K562 (cell line): ENCODE data around the gene ZKSCAN1. TPM values are rescaled to one million over a fixed set of nuclear protein-coding genes. Genes with fewer than 3 reads are reported as not detected.

Experiments
- ATAC-seq: fragments of 200-7000 bp; cut with Tn5 transposase; 3 replicates; pipeline ENCODE4 v1.9.1; 2020; ENCODE audit warnings: moderate library complexity
- BruUV-seq: library from RNA; stranded (reverse); fragments of 400-500 nt; replicated peaks from 2 replicates; lab custom pipeline; 2021; lab: Mats Ljungman, UMichigan
- CTCF ChIA-PET: fragments of 300-600 bp; formaldehyde crosslinking; extraction: SDS; loops from one replicate; lab custom pipeline; 2021; ENCODE audit warnings: low intra/inter-chr PET ratio; lab: Yijun Ruan, JAX
- POLR2A ChIA-PET: fragments of 300-600, 350-650 bp; sonication (Branson Sonifier 250); formaldehyde crosslinking; extraction: SDS; loops from one replicate; lab custom pipeline; 2021; ENCODE audit warnings: antibody characterized with exemption, inconsistent platforms; lab: Yijun Ruan, JAX
- DNase-seq, 4 experiments: peaks; one replicate each; pipeline versions ENCODE4 v3.0.0 to v3.0.0-alpha.2; 2011 to 2018; ENCODE audit warnings: low spot score in 3 of 4, mixed read lengths in 3 of 4; ENCODE audit errors: extremely low read depth in 1 of 4
- FAIRE-seq: peaks from 2 replicates; lab custom pipeline; 2011; peaks lifted over from hg19 to GRCh38; lab: Jason Lieb, UNC
- H2AFZ ChIP-seq: 2 replicates; pipeline ENCODE4 v1.6.0; 2011; ENCODE audit warnings: low read depth, low read length, control low read depth, inconsistent platforms
- H3K27ac ChIP-seq: fragments of 200-600 bp; 3 replicates; pipeline ENCODE4 v1.8.0; 2011; ENCODE audit warnings: low read depth, mild to moderate bottlenecking, control low read depth, inconsistent platforms, low read length, moderate library complexity, mixed read lengths; ENCODE audit errors: extremely low read depth
- H3K27me3 ChIP-seq, 2 experiments: fragments of 300-600 bp in 1 of 2; 2 replicates in 1 of 2; 3 replicates in 1 of 2; pipeline versions ENCODE4 v1.6.0 to v1.8.0; 2011; ENCODE audit warnings: inconsistent platforms in 2 of 2, low read length in 2 of 2, mild to moderate bottlenecking in 1 of 2, mixed read lengths in 1 of 2, moderate library complexity in 1 of 2; ENCODE audit not compliant: control insufficient read depth in 2 of 2, insufficient read depth in 2 of 2
- H3K36me3 ChIP-seq: fragments of 300-600 bp; 3 replicates; pipeline ENCODE4 v1.8.0; 2011; ENCODE audit warnings: mild to moderate bottlenecking, low read length, inconsistent platforms; ENCODE audit not compliant: control insufficient read depth, insufficient read depth
- H3K4me1 ChIP-seq, 2 experiments: fragments of 200-600 bp in 1 of 2; replicated peaks in 1 of 2; 2 replicates in 1 of 2; 3 replicates in 1 of 2; pipeline versions ENCODE4 v1.5.1 to v1.8.0; 2011; ENCODE audit warnings: inconsistent platforms in 2 of 2, low read length in 2 of 2, mild to moderate bottlenecking in 1 of 2, mixed read lengths in 1 of 2, moderate library complexity in 1 of 2; ENCODE audit not compliant: control insufficient read depth in 2 of 2, insufficient read depth in 2 of 2
- H3K4me2 ChIP-seq: 2 replicates; pipeline ENCODE4 v1.6.1; 2011; ENCODE audit warnings: low read length, control low read depth, inconsistent platforms, mixed read lengths; ENCODE audit not compliant: insufficient read depth
- H3K4me3 ChIP-seq: fragments of 200-600 bp; sonication (generic), shearing (Covaris generic); 2 replicates; pipeline ENCODE4 v1.5.1; 2016; ENCODE audit warnings: control low read depth, inconsistent platforms
- H3K79me2 ChIP-seq: fragments of 200-600 bp; 3 replicates; pipeline ENCODE4 v1.8.0; 2011; ENCODE audit warnings: low read length, inconsistent platforms; ENCODE audit not compliant: control insufficient read depth, insufficient read depth
- H3K9ac ChIP-seq, 2 experiments: 2 replicates each; pipeline versions ENCODE4 v1.6.0 to v1.6.1; 2011; ENCODE audit warnings: low read depth in 2 of 2, low read length in 2 of 2, control low read depth in 1 of 2, inconsistent platforms in 1 of 2, mild to moderate bottlenecking in 1 of 2, mixed read lengths in 1 of 2; ENCODE audit not compliant: insufficient read depth in 1 of 2
- H3K9me1 ChIP-seq: one replicate; pipeline ENCODE4 v1.6.0; 2011; ENCODE audit warnings: inconsistent platforms, mild to moderate bottlenecking, low read length, moderate library complexity; ENCODE audit not compliant: control insufficient read depth, insufficient read depth
- H3K9me3 ChIP-seq: replicated peaks from 2 replicates; pipeline ENCODE4 v1.5.1; 2011; ENCODE audit warnings: low read depth, low read length, inconsistent platforms; ENCODE audit not compliant: control insufficient read depth, insufficient read depth
- H4K20me1 ChIP-seq: replicated peaks from 2 replicates; pipeline ENCODE4 v1.6.1; 2011; ENCODE audit warnings: low read length, inconsistent platforms, mixed read lengths; ENCODE audit not compliant: control insufficient read depth, insufficient read depth
- ATF7 ChIP-seq: fragments of 450-650 bp; IDR thresholded peaks from 2 replicates; pipeline ENCODE4 v1.7.1; 2014; ENCODE audit warnings: mild to moderate bottlenecking, moderate library complexity
- BRF1 ChIP-seq: IDR thresholded peaks from 3 replicates; pipeline ENCODE4 v1.6.1; 2011; ENCODE audit warnings: borderline replicate concordance, mild to moderate bottlenecking; ENCODE audit not compliant: insufficient read length; ENCODE audit errors: extremely low read depth
- DDX20 ChIP-seq: fragments of 450-650 bp; IDR thresholded peaks from 2 replicates; pipeline ENCODE4 v1.6.1; 2016; ENCODE audit warnings: missing genetic modification characterization, low read depth, mild to moderate bottlenecking, missing compliant biosample characterization, moderate library complexity
- NBN ChIP-seq: fragments of 450-650 bp; IDR thresholded peaks from 2 replicates; pipeline ENCODE4 v1.6.1; 2016; ENCODE audit warnings: low read depth, mild to moderate bottlenecking
- POLR2A ChIP-seq: fragments of 450-650 bp; conservative IDR thresholded peaks from 2 replicates; pipeline ENCODE4 v1.6.1; 2016
- POLR2B ChIP-seq: fragments of 450-650 bp; IDR thresholded peaks from 2 replicates; pipeline ENCODE4 v1.6.1; 2018; ENCODE audit warnings: low read depth; ENCODE audit not compliant: partially characterized antibody
- SUPT5H ChIP-seq: fragments of 450-650 bp; IDR thresholded peaks from 2 replicates; pipeline ENCODE4 v1.6.1; 2016
- ZNF77 ChIP-seq: fragments of 250-450 bp; sonication (Bioruptor Pico); IDR thresholded peaks from 2 replicates; pipeline ENCODE4 v1.5.0; 2020
- WGBS: fragments of 100-300 bp; shearing (Covaris generic); methylation state at CpG from one replicate; pipeline ENCODE4 v1.1.6; 2016; ENCODE audit warnings: low coverage, mixed read lengths; ENCODE audit not compliant: insufficient coverage; ENCODE audit errors: missing lambda C conversion rate; 5-methylcytosine and 5-hydroxymethylcytosine counted together
- in situ Hi-C: fragments of 300-500 bp; cut with MboI; formaldehyde crosslinking; loops from 4 replicates; pipeline ENCODE4 v1.15.0; 2018; ENCODE audit warnings: inconsistent platforms, mixed read lengths
- intact Hi-C: fragments of 100-400 bp; cut with micrococcal nuclease; formaldehyde crosslinking; loops from 2 replicates; pipeline ENCODE4 v1.14.2; 2022
- polyA plus RNA-seq, 8 experiments: library from polyadenylated mRNA; depleted of rRNA in 4 of 8; stranded (reverse) in 5 of 8; unstranded in 3 of 8; fragments of >200 nt; fragmentation: Nextera tagmentation in 2 of 8; fragmentation: Illumina TruSeq in 1 of 8; extraction: Ambion mirVana in 2 of 8; extraction: Trizol in 1 of 8; gene quantifications; 2 replicates each; pipeline versions ENCODE4 v1.2.1 to v1.2.3, GENCODE V29; 2011 to 2014; ENCODE audit warnings: inconsistent platforms in 1 of 8, missing spikeins in 1 of 8
- total RNA-seq, 7 experiments: library from RNA; depleted of rRNA in 6 of 7; stranded (reverse); fragments of >200 nt in 6 of 7; fragmentation: Illumina TruSeq in 2 of 7; extraction: Trizol in 2 of 7; gene quantifications; 2 replicates each; pipeline versions ENCODE4 v1.2.1 to v1.2.3, GENCODE V29; 2011 to 2021; ENCODE audit warnings: low replicate concordance in 1 of 7
- TF ChIP-seq, protein P1 (sequence below): fragments of 250-450 bp; sonication (Bioruptor Pico); IDR thresholded peaks from 2 replicates; pipeline ENCODE4 v1.8.0; 2022; ENCODE audit warnings: inconsistent platforms
- TF ChIP-seq, protein P2 (sequence below): sonication (generic); formaldehyde crosslinking; IDR thresholded peaks from 2 replicates; pipeline ENCODE4 v1.8.0; 2022; ENCODE audit warnings: missing genetic modification reagents, mild to moderate bottlenecking, moderate library complexity, borderline replicate concordance
- TF ChIP-seq, protein P3 (sequence below): sonication (generic); formaldehyde crosslinking; IDR thresholded peaks from 2 replicates; pipeline ENCODE4 v1.5.0; 2020; ENCODE audit warnings: missing genetic modification reagents
- TF ChIP-seq, protein P4 (sequence below): fragments of 450-650 bp; IDR thresholded peaks from 2 replicates; pipeline ENCODE4 v1.6.1; 2016; ENCODE audit warnings: low read depth, mild to moderate bottlenecking, moderate library complexity

ZKSCAN1 gene
- total and polyA plus RNA-seq, 9 of the 15 experiments (the other 6 are each of a cell fraction or from before 2014, with no cell fraction given): 5.3 to 43.0 (median 23.2) TPM

DNA sequence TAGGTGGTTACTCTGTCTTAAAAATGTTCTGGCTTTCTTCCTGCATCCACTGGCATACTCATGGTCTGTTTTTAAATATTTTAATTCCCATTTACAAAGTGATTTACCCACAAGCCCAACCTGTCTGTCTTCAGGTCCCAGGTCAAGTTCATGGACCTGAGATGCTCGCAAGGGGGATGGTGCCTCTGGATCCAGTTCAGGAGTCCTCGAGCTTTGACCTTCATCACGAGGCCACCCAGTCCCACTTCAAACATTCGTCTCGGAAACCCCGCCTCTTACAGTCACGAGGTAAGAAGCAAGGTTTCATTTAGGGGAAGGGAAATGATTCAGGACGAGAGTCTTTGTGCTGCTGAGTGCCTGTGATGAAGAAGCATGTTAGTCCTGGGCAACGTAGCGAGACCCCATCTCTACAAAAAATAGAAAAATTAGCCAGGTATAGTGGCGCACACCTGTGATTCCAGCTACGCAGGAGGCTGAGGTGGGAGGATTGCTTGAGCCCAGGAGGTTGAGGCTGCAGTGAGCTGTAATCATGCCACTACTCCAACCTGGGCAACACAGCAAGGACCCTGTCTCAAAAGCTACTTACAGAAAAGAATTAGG, 8.7 kb downstream of the ZKSCAN1 start:
- no peak overlapping the region for H2AFZ ChIP-seq
- H3K36me3 ChIP-seq: peaks cover 65% of the 10 kb centered on the region
- WGBS: 93% methylated on average over 12 of the region's 12 CpGs
- no peak overlapping the region for H3K9ac ChIP-seq
- H3K27ac ChIP-seq: no peak overlapping the region
- H3K79me2 ChIP-seq: peaks cover 30% of the 10 kb centered on the region
- FAIRE-seq: no peak
- H3K4me3 ChIP-seq: no peak overlapping the region
- H3K9me1 ChIP-seq: no peaks in the 10 kb centered on the region
- CTCF ChIA-PET: interaction anchor here (0.6 kb wide), 1 partner anchor 21 kb away, joined by 8 read pairs; no protein-coding TSS in a partner anchor
- H3K4me1 ChIP-seq: no peaks in the 10 kb centered on the region
- ATAC-seq: no peak
- POLR2A ChIA-PET: interaction anchor here (0.7 to 1.7 kb wide), 2 partner anchors 8 to 106 kb away, joined by 3 to 9 read pairs; partner anchors contain the start of gene ZKSCAN1
- H3K9me3 ChIP-seq: no peaks in the 10 kb centered on the region
- DNase-seq: no peak
- H4K20me1 ChIP-seq: peaks cover 3% of the 10 kb centered on the region
- BruUV-seq: no TSS peak
- no peak overlapping the region for H3K4me2 ChIP-seq
- H3K27me3 ChIP-seq: no peaks in the 10 kb centered on the region
- intact Hi-C loops: no loop called here
- TF ChIP-seq DDX20: no peak
- in situ Hi-C loops: no loop called here

DNA sequence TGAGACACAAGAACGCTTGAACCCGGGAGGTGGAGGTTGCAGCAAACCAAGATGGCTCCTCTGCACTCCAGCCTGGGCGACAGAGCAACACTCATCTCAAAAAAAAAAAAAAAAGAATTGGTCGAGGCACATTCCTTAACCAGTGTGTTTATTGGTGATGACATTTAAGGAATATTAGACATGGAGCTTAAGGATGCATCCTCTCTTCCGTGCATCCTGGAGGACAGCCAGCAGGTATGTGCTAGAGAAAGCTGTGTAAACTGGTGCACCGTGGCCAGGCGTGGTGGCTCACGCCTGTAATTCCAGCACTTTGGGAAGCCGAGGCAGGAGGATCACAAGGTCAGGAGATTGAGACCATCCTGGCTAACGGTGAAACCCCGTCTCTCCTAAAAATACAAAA, 11.8 kb downstream of the ZKSCAN1 start:
- FAIRE-seq (no peak), ATAC-seq (peak; percentile 26; the same call in 2 of the 3 replicates), DNase-seq (no peak)
- H3K27me3 ChIP-seq: no peaks in the 10 kb centered on the region
- H4K20me1 ChIP-seq: no peaks in the 10 kb centered on the region
- WGBS: 87% methylated on average over 11 of the region's 11 CpGs
- peaks cover 71% of the 10 kb centered on the region for H3K36me3 ChIP-seq
- POLR2A ChIA-PET: interaction anchor here (0.6 to 1.4 kb wide), 6 partner anchors 11 to 98 kb away, joined by 3 to 6 read pairs (median 4); no protein-coding TSS in a partner anchor
- in situ Hi-C loops (no loop called here), intact Hi-C loops (no loop called here)
- no peaks in the 10 kb centered on the region for H3K9me1 ChIP-seq
- H3K9me3 ChIP-seq: no peaks in the 10 kb centered on the region; the same call in 1 of the 2 replicates
- H3K4me1 ChIP-seq: no peaks in the 10 kb centered on the region
- H3K79me2 ChIP-seq: peaks cover 6% of the 10 kb centered on the region; the same call in 2 of the 3 replicates
- BruUV-seq: no TSS peak
- no peak overlapping the region for H3K4me2 ChIP-seq
- CTCF ChIA-PET: no interaction called here
- H3K27ac ChIP-seq: no peak overlapping the region
- H2AFZ ChIP-seq: no peak overlapping the region
- no peak overlapping the region for H3K4me3 ChIP-seq
- H3K9ac ChIP-seq: no peak overlapping the region
- no peak for TF ChIP-seq NBN
- TF ChIP-seq, protein P1, sequence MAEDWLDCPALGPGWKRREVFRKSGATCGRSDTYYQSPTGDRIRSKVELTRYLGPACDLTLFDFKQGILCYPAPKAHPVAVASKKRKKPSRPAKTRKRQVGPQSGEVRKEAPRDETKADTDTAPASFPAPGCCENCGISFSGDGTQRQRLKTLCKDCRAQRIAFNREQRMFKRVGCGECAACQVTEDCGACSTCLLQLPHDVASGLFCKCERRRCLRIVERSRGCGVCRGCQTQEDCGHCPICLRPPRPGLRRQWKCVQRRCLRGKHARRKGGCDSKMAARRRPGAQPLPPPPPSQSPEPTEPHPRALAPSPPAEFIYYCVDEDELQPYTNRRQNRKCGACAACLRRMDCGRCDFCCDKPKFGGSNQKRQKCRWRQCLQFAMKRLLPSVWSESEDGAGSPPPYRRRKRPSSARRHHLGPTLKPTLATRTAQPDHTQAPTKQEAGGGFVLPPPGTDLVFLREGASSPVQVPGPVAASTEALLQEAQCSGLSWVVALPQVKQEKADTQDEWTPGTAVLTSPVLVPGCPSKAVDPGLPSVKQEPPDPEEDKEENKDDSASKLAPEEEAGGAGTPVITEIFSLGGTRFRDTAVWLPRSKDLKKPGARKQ (CRISPR knock-in tag): no peak
- peak; percentile 53; the same call in 1 of the 2 replicates for TF ChIP-seq SUPT5H
- TF ChIP-seq BRF1: no peak
- peak; percentile 25 for TF ChIP-seq POLR2B
- TF ChIP-seq ZNF77 (CRISPR knock-in tag): no peak
- TF ChIP-seq, protein P2, sequence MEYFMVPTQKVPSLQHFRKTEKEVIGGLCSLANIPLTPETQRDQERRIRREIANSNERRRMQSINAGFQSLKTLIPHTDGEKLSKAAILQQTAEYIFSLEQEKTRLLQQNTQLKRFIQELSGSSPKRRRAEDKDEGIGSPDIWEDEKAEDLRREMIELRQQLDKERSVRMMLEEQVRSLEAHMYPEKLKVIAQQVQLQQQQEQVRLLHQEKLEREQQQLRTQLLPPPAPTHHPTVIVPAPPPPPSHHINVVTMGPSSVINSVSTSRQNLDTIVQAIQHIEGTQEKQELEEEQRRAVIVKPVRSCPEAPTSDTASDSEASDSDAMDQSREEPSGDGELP: no peak
- TF ChIP-seq ATF7: no peak
- TF ChIP-seq, protein P3, sequence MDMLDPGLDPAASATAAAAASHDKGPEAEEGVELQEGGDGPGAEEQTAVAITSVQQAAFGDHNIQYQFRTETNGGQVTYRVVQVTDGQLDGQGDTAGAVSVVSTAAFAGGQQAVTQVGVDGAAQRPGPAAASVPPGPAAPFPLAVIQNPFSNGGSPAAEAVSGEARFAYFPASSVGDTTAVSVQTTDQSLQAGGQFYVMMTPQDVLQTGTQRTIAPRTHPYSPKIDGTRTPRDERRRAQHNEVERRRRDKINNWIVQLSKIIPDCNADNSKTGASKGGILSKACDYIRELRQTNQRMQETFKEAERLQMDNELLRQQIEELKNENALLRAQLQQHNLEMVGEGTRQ (CRISPR knock-in tag): no peak
- peak; percentile 48; the same call in 1 of the 2 replicates for TF ChIP-seq POLR2A
- TF ChIP-seq, protein P4, sequence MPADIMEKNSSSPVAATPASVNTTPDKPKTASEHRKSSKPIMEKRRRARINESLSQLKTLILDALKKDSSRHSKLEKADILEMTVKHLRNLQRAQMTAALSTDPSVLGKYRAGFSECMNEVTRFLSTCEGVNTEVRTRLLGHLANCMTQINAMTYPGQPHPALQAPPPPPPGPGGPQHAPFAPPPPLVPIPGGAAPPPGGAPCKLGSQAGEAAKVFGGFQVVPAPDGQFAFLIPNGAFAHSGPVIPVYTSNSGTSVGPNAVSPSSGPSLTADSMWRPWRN: no peak
